ENCODE measurements around the gene F5.

- TF ChIP-seq CTCF (conservative IDR thresholded peaks at IDR 0.05; ENCODE audit: low read length) (no peak), EZH2phosphoT487 (IDR thresholded peaks at IDR 0.05; ENCODE audit: borderline replicate concordance, low read depth, low read length) (no peak)
These were observed 117.3 kb downstream of the F5 start for GRCh38 chr1:169468982-169469381.

Data from OCI-LY7 (cell line).